Subcutaneous abdominal adipose tissue (tissue), 5 donors: ENCODE data around the gene TUBB4A.

ENCODE experiments used
- H3K27ac ChIP-seq: one replicate; pipeline ENCODE4 v1.7.0; 2013; ENCODE audit warnings: low read depth, mild to moderate bottlenecking, inconsistent platforms, low read length, moderate library complexity
- H3K27me3 ChIP-seq, 5 donors: one replicate each; pipeline ENCODE4 v1.7.0; 2013; ENCODE audit warnings: low read length in 5 of 5, inconsistent platforms in 1 of 5; ENCODE audit not compliant: control insufficient read depth in 5 of 5, insufficient read depth in 4 of 5
- H3K36me3 ChIP-seq, 5 donors: one replicate each; pipeline ENCODE4 v1.7.0; 2013; ENCODE audit warnings: low read length in 5 of 5; ENCODE audit not compliant: control insufficient read depth in 5 of 5, insufficient read depth in 5 of 5
- H3K4me1 ChIP-seq, 5 donors: one replicate each; pipeline ENCODE4 v1.7.0; 2013; ENCODE audit warnings: low read length in 5 of 5, mild to moderate bottlenecking in 3 of 5, moderate library complexity in 1 of 5; ENCODE audit not compliant: control insufficient read depth in 5 of 5, insufficient read depth in 5 of 5
- H3K4me3 ChIP-seq, 5 donors: one replicate each; pipeline ENCODE4 v1.7.0; 2013; ENCODE audit warnings: low read length in 5 of 5, low read depth in 1 of 5
- H3K9ac ChIP-seq, 5 donors: one replicate each; pipeline ENCODE4 v1.7.0; 2013; ENCODE audit warnings: low read length in 5 of 5, mild to moderate bottlenecking in 4 of 5, moderate library complexity in 3 of 5
- H3K9me3 ChIP-seq, 5 donors: one replicate each; pipeline ENCODE4 v1.7.0; 2013; ENCODE audit warnings: low read length in 5 of 5; ENCODE audit not compliant: control insufficient read depth in 5 of 5
- donor health status: healthy.
- donor health status: healthy.
- donor health status: healthy.
- donor health status: healthy.
- donor health status: healthy.

TUBB4A gene

GRCh38 chr19:6480848-6481415 lies 21.2 kb downstream of the TUBB4A start:
- H3K27ac ChIP-seq = no peak overlapping the region
- peaks cover 0 to 15% (median 9%) of the 10 kb centered on the region in 5 donors for H3K4me1 ChIP-seq
- peaks cover 10 to 30% (median 21%) of the 10 kb centered on the region in 5 donors for H3K27me3 ChIP-seq
- H3K4me3 ChIP-seq = peak overlapping the region; percentile 4 to 48 (median 36)
- no peaks in the 10 kb centered on the region for H3K36me3 ChIP-seq
- no peaks in the 10 kb centered on the region for H3K9me3 ChIP-seq
- peak overlapping the region in 3 of 5 donors; percentile 48 to 66 (median 62) for H3K9ac ChIP-seq

- Histone ChIP-seq H3K27ac (no peak overlapping the region), H3K4me3 (no peak overlapping the region), H3K27me3 (peaks cover 21 to 39% (median 31%) of the 10 kb centered on the region in 5 donors), H3K9ac (no peak overlapping the region), H3K4me1 (peaks cover 0 to 21% (median 14%) of the 10 kb centered on the region in 5 donors), H3K36me3 (no peaks in the 10 kb centered on the region), H3K9me3 (no peaks in the 10 kb centered on the region)
These were observed 22.2 kb downstream of the TUBB4A start for GRCh38 chr19:6479836-6480398.

DNA sequence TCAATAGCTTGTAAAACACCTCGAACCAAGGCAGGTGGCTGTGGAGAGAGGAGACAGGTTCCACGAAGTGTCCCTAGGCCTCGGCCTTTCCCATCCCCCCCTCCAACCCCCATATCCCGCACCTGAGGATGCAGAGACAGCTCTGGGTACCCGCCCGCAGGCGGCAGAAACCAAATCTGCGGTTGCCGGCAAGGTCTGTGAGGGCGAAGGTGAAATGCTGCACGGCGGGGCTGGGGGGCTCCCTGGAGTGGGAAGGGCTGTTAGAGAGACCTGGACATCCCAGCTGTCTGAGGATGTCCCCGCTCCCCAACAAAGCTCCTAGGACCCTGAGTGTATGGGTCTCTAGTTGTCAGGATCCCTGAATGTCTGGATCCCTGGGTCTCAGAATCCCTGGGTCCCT lies 23.3 kb downstream of the TUBB4A start:
- peaks cover 22 to 39% (median 31%) of the 10 kb centered on the region in 5 donors for H3K27me3 ChIP-seq
- no peaks in the 10 kb centered on the region for H3K9me3 ChIP-seq
- H3K4me3 ChIP-seq = no peak overlapping the region
- no peak overlapping the region for H3K9ac ChIP-seq
- no peaks in the 10 kb centered on the region for H3K36me3 ChIP-seq
- H3K4me1 ChIP-seq = peaks cover 0 to 21% (median 14%) of the 10 kb centered on the region in 5 donors
- no peak overlapping the region for H3K27ac ChIP-seq

DNA sequence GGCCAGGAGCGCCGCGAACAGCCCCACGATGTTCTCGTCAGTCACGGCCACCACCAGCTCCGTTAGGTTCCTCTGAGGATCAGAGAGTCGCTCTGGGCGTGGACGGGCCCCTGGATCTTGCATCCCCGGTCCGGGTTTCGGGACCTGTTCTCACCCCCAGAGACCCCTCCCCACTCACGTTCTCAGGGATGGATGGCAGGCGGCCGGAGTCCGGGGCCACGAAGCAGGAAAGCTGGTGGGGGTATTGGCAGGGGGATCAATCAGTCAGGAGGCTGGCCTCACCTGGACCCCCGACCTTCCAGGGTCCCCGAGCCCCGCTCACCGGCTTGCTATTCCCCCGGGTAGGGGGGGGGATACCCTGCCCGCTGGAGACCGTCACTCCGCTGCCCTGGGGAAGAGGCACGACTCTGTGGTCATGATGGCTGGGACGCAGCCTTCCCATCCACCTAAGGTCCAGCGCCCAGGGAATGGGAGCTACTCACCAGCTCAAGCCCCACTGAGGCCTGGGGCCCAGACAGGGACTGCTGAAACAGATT lies 25.1 kb downstream of the TUBB4A start:
- Histone ChIP-seq H3K27me3 (peaks cover 22 to 39% (median 31%) of the 10 kb centered on the region in 5 donors), H3K4me1 (peaks cover 0 to 19% (median 14%) of the 10 kb centered on the region in 5 donors), H3K36me3 (no peaks in the 10 kb centered on the region), H3K4me3 (peak overlapping the region in 2 of 5 donors; percentile 22 to 37), H3K9me3 (no peaks in the 10 kb centered on the region), H3K9ac (no peak overlapping the region), H3K27ac (no peak overlapping the region)

- Histone ChIP-seq H3K4me3 (peak overlapping the region in 3 of 5 donors; percentile 22 to 37 (median 29)), H3K27me3 (peaks cover 19 to 36% (median 30%) of the 10 kb centered on the region in 5 donors), H3K9ac (no peak overlapping the region)
These were observed 25.8 kb downstream of the TUBB4A start for GRCh38 chr19:6476155-6476895.

DNA sequence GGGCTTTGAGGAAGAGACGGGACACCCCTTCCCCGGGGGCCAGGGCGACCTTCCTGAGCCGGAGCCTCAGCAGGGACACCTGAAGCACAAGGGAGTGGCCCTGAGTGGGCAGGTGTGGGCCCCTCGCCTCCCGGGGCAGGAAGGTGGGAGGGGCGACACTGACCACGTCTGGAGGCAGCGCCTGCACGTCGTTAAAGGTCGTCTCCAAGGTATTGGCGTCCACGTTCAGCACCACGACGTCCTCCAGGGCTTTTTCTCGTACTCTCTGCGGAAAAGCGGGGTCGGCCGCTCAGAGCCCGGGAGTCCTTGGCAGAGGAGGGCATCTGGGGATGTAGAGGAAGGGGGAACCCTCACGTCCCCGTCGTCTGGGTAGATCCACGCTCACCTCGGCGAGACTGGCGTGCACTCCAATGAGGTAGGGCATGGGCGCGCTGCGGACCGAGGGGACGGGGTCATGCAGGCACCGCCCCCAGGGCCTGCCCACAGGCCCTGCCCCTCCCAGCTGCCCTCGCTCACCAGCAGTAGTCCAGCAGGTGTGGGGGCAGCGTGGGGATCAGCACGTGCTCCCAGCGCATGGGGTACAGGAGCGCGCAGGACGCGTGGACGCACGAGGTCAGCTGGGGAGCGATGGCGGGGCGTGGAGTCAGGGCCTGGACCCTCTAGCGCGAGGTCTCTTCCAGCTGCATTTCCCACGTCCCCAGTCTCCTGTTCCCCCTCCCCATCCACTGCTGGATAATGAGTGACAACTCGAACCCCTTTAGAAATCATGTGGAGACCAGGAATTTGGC lies 26.6 kb downstream of the TUBB4A start:
- H3K4me3 ChIP-seq = peak overlapping the region in 2 of 5 donors; percentile 15 to 29
- peaks cover 0 to 4% (median 0%) of the 10 kb centered on the region in 5 donors for H3K36me3 ChIP-seq
- no peak overlapping the region for H3K27ac ChIP-seq
- H3K9me3 ChIP-seq = no peaks in the 10 kb centered on the region
- peaks cover 18 to 30% (median 29%) of the 10 kb centered on the region in 5 donors for H3K27me3 ChIP-seq
- peaks cover 0 to 15% (median 11%) of the 10 kb centered on the region in 5 donors for H3K4me1 ChIP-seq
- no peak overlapping the region for H3K9ac ChIP-seq

More at GRCh38 chr19:6476155-6476895, 25.8 kb downstream of the TUBB4A start:
- Histone ChIP-seq H3K27ac (no peak overlapping the region), H3K9me3 (no peaks in the 10 kb centered on the region), H3K4me1 (peaks cover 0 to 15% (median 11%) of the 10 kb centered on the region in 5 donors), H3K36me3 (no peaks in the 10 kb centered on the region)

DNA sequence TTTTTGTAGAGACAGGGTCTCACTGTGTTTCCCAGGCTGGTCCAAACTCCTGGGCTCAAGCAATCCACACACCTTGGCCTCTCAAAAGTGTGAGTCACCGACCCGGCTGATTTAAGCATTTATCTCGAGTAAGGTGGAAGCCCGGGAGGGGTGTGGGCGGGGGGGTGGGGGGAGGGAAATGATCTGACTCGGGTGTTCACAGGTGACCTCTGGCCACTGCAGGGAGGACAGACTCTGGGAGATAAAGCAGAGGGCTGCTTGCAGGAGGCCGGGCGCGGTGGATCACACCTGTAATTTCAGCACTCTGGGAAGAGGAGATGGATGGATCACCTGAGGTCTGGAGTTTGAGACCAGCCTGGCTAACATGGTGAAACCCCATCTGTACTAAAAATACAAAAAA lies 28.5 kb downstream of the TUBB4A start:
- Histone ChIP-seq H3K4me3 (no peak overlapping the region), H3K4me1 (peaks cover 0 to 15% (median 11%) of the 10 kb centered on the region in 5 donors), H3K9ac (no peak overlapping the region), H3K36me3 (peaks cover 0 to 4% (median 0%) of the 10 kb centered on the region in 5 donors), H3K9me3 (no peaks in the 10 kb centered on the region), H3K27me3 (peaks cover 18 to 27% (median 22%) of the 10 kb centered on the region in 5 donors), H3K27ac (no peak overlapping the region)

DNA sequence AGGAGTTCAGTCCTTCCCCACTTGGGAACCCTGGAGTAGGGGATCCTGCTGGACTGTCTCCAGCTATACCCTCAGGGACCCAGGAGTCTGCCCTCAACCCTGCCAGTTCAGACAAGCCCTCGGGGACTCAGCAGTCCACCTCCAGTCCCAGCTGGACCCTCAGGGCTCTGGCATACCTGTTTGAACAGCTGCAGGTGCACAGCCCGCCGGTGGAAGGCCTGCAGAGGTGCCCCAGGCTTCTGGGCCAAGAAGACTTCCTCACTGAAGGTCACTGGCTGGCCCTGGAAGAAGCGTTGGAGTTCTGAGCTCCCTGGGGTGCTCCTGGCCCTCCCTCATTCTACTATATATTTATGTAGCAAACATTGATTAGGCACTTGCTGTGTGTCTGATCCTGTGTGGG lies 29.4 kb downstream of the TUBB4A start:
- Histone ChIP-seq H3K36me3 (peaks cover 0 to 4% (median 0%) of the 10 kb centered on the region in 5 donors), H3K27ac (no peak overlapping the region), H3K9ac (no peak overlapping the region), H3K4me3 (no peak overlapping the region), H3K9me3 (no peaks in the 10 kb centered on the region), H3K4me1 (peaks cover 0 to 15% (median 11%) of the 10 kb centered on the region in 5 donors), H3K27me3 (peaks cover 18 to 27% (median 22%) of the 10 kb centered on the region in 5 donors)

- H3K36me3 ChIP-seq = peaks cover 0 to 4% (median 0%) of the 10 kb centered on the region in 5 donors
- H3K4me1 ChIP-seq = peaks cover 0 to 8% (median 6%) of the 10 kb centered on the region in 5 donors
- no peak overlapping the region for H3K27ac ChIP-seq
- no peaks in the 10 kb centered on the region for H3K9me3 ChIP-seq
- no peak overlapping the region for H3K4me3 ChIP-seq
- H3K27me3 ChIP-seq = peaks cover 10 to 17% (median 12%) of the 10 kb centered on the region in 5 donors
- H3K9ac ChIP-seq = no peak overlapping the region
These were observed 31.0 kb downstream of the TUBB4A start for GRCh38 chr19:6471076-6471475.
